ENCODE data around the gene HK3. TPM values are rescaled to one million over a fixed set of nuclear protein-coding genes. Genes with fewer than 3 reads are reported as not detected.

The HK3 gene
- total RNA-seq, 1 experiment from 2014 or later = 0.17 TPM

GRCh38 chr5:176833286-176833685, 65.9 kb downstream of the HK3 start (continued):
- TF ChIP-seq E2F5 (CRISPR knock-in tag; IDR thresholded peaks at IDR 0.05) (no peak), ERG (CRISPR knock-in tag; IDR thresholded peaks at IDR 0.05) (no peak), STAT6 (CRISPR knock-in tag; conservative IDR thresholded peaks at IDR 0.05; ENCODE audit: low read depth) (no peak), ZNF219 (CRISPR knock-in tag; IDR thresholded peaks at IDR 0.05; ENCODE audit: borderline replicate concordance) (no peak), ZNF138 (CRISPR knock-in tag; conservative IDR thresholded peaks at IDR 0.05) (no peak), CREM (CRISPR knock-in tag; IDR thresholded peaks at IDR 0.05) (no peak), E2F1 (CRISPR knock-in tag; IDR thresholded peaks at IDR 0.05) (no peak), ZNF232 (CRISPR knock-in tag; IDR thresholded peaks at IDR 0.05) (no peak), ZNF263 (CRISPR knock-in tag; IDR thresholded peaks at IDR 0.05; ENCODE audit: low read depth) (no peak), NR1H2 (CRISPR knock-in tag; IDR thresholded peaks at IDR 0.05) (no peak)

GRCh38 chr5:176832162-176832561, 67.0 kb downstream of the HK3 start:
- ChIA-PET POLR2A (interaction anchor here (0.6 kb wide), 1 partner anchor 19 kb away, joined by 3 read pairs; no protein-coding TSS in a partner anchor), CTCF (interaction anchor here (1.3 kb wide), 1 partner anchor 172 kb away, joined by 9 read pairs; no protein-coding TSS in a partner anchor)
- no peak overlapping the region for H3K4me3 Mint-ChIP-seq
- H3K9me3 Mint-ChIP-seq = 0 out of 2 replicates have a peak, but pooled peaks cover 3% of the 10 kb centered on the region
- H3K36me3 Mint-ChIP-seq = no peaks in the 10 kb centered on the region
- peaks cover 6% of the 10 kb centered on the region for H3K27me3 Mint-ChIP-seq (ENCODE audit: low read depth)
- H3K27ac Mint-ChIP-seq = no peak overlapping the region
- ATAC-seq (no peak), DNase-seq (ENCODE audit: low spot score) (no peak)
- H3K4me1 Mint-ChIP-seq = no peaks in the 10 kb centered on the region
- TF ChIP-seq NR3C1 (CRISPR knock-in tag; conservative IDR thresholded peaks at IDR 0.05; ENCODE audit: low read depth) (no peak), FOXJ3 (CRISPR knock-in tag; IDR thresholded peaks at IDR 0.05; ENCODE audit: borderline replicate concordance) (no peak), ZNF121 (CRISPR knock-in tag; IDR thresholded peaks at IDR 0.05) (no peak), AFF4 (CRISPR knock-in tag; IDR thresholded peaks at IDR 0.05; ENCODE audit: borderline replicate concordance) (no peak), ZNF416 (CRISPR knock-in tag; IDR thresholded peaks at IDR 0.05) (no peak), HMGA2 (CRISPR knock-in tag; IDR thresholded peaks at IDR 0.05) (no peak), ZNF423 (CRISPR knock-in tag; IDR thresholded peaks at IDR 0.05) (no peak), CTCF (IDR thresholded peaks at IDR 0.05) (no peak), HMGXB4 (CRISPR knock-in tag; IDR thresholded peaks at IDR 0.05) (no peak), IRF1 (CRISPR knock-in tag; IDR thresholded peaks at IDR 0.05) (no peak), NR2C2 (CRISPR knock-in tag; IDR thresholded peaks at IDR 0.05) (no peak), PRRX2 (CRISPR knock-in tag; IDR thresholded peaks at IDR 0.05) (no peak), MXD4 (CRISPR knock-in tag; IDR thresholded peaks at IDR 0.05; ENCODE audit: borderline replicate concordance) (no peak)

Measured in WTC11 (cell line).